ENCODE results near the gene ATP5IF1. TPM values are rescaled to one million over a fixed set of nuclear protein-coding genes. Genes with fewer than 3 reads are reported as not detected.

Gene ATP5IF1
- total and polyA plus RNA-seq, 9 of the 15 experiments (the other 6 are each of a cell fraction or from before 2014, with no cell fraction given): 292 to 1,422 (median 388) TPM

DNA sequence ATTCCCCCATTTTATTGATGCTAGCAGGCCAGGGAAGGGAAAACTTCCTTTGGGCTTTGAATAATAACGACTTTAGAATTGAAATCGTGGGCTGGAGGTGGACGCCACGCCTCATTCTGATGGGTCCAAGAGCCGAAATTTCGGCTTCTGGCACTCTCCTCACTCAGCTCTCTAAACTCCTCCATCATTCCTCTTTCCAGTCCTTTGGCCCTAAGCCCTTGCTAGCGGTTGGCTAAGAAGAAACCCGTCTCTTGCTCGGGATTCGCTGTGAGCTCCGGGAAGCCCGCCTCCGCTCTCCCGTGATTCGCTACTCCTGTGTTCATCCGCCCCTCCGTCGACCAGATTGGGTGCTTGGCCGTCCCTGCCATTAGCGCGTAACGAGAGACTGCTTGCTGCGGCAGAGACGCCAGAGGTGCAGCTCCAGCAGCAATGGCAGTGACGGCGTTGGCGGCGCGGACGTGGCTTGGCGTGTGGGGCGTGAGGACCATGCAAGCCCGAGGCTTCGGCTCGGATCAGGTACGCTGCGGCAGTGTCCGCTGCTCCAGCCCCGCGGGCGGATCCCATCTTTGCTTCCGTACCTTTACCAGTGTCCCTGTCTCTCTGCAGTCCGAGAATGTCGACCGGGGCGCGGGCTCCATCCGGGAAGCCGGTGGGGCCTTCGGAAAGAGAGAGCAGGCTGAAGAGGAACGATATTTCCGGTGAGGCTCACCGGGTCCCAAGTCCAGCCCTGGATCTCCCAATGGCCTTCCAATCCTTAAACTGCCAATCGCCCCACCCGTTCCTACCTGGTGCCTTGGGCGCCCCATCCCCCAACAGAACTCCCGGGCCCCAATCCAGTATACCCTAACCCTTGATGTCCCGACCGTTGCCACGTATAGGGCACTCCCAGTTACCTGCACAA is at the start of gene ATP5IF1 (continued):
- peak; percentile 87 for TF ChIP-seq ZFX (CRISPR knock-in tag; IDR thresholded peaks at IDR 0.05)
- TF ChIP-seq, protein P1, sequence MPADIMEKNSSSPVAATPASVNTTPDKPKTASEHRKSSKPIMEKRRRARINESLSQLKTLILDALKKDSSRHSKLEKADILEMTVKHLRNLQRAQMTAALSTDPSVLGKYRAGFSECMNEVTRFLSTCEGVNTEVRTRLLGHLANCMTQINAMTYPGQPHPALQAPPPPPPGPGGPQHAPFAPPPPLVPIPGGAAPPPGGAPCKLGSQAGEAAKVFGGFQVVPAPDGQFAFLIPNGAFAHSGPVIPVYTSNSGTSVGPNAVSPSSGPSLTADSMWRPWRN (IDR thresholded peaks at IDR 0.05; ENCODE audit: low read depth): no peak
- TF ChIP-seq MLLT1 (IDR thresholded peaks at IDR 0.05): peak; percentile 31 to 85; a peak in 3 of 4 replicates
- TF ChIP-seq NFXL1 (CRISPR knock-in tag; IDR thresholded peaks at IDR 0.05): no peak
- 0 out of 2 replicates have a peak, but pooled peaks have one; percentile 43 for TF ChIP-seq ZNF511 (CRISPR knock-in tag; IDR thresholded peaks at IDR 0.05)
- no peak for TF ChIP-seq NR2C1 (IDR thresholded peaks at IDR 0.05)
- no peak for TF ChIP-seq NR2C1 (tag; IDR thresholded peaks at IDR 0.05)
- TF ChIP-seq CBFA2T3 (IDR thresholded peaks at IDR 0.05): no peak
- TF ChIP-seq, protein P2, sequence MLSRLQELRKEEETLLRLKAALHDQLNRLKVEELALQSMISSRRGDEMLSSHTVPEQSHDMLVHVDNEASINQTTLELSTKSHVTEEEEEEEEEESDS (CRISPR knock-in tag; IDR thresholded peaks at IDR 0.05): no peak
- no peak for TF ChIP-seq PCBP2 (IDR thresholded peaks at IDR 0.05; ENCODE audit: low read depth, low read length, poor library complexity, severe bottlenecking)
- TF ChIP-seq CCAR2 (IDR thresholded peaks at IDR 0.05; ENCODE audit: low read depth, low read length): no peak
- no peak for TF ChIP-seq BRCA1 (IDR thresholded peaks at IDR 0.05)
- 0 out of 2 replicates have a peak, but pooled peaks have one; percentile 86 for TF ChIP-seq BRCA1 (CRISPR knock-in tag; IDR thresholded peaks at IDR 0.05)
- no peak for TF ChIP-seq BRF1 (IDR thresholded peaks at IDR 0.05; ENCODE audit: borderline replicate concordance, extremely low read depth, insufficient read length)
- no peak for TF ChIP-seq KLF13 (tag; IDR thresholded peaks at IDR 0.05; ENCODE audit: borderline replicate concordance, low read depth)
- no peak for TF ChIP-seq DPF2 (IDR thresholded peaks at IDR 0.05)
- TF ChIP-seq CLOCK (CRISPR knock-in tag; IDR thresholded peaks at IDR 0.05; ENCODE audit: borderline replicate concordance): no peak
- 0 out of 2 replicates have a peak, but pooled peaks have one; percentile 11 for TF ChIP-seq SMC3 (conservative IDR thresholded peaks at IDR 0.05; ENCODE audit: insufficient read depth, low read depth, low read length)
- no peak for TF ChIP-seq SETDB1 (IDR thresholded peaks at IDR 0.05; ENCODE audit: low read length)
- no peak for TF ChIP-seq ELF1 (tag; IDR thresholded peaks at IDR 0.05)
- no peak for TF ChIP-seq MCM7 (IDR thresholded peaks at IDR 0.05)
- no peak for TF ChIP-seq ZBTB8A (IDR thresholded peaks at IDR 0.05; ENCODE audit: partially characterized antibody)

Measured in K562 (cell line).